Measurements from ENCODE around the gene NGFR.

DNA sequence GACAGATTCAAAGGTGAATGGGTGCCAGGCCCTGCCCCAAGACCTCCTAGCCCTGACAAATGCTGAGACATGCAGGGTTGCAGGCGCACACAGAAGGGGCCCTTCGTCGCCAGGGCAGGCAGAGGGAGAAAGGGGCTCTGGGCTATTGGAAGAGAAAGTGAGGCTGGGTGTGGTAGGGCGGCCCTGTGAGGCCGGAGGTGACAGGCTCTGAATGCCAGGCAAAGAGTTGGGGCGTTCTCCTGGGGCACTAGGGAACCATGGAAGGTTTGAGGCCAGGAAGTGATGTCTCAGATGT, 54.2 kb downstream of the NGFR start:
- TF ChIP-seq, protein P1, sequence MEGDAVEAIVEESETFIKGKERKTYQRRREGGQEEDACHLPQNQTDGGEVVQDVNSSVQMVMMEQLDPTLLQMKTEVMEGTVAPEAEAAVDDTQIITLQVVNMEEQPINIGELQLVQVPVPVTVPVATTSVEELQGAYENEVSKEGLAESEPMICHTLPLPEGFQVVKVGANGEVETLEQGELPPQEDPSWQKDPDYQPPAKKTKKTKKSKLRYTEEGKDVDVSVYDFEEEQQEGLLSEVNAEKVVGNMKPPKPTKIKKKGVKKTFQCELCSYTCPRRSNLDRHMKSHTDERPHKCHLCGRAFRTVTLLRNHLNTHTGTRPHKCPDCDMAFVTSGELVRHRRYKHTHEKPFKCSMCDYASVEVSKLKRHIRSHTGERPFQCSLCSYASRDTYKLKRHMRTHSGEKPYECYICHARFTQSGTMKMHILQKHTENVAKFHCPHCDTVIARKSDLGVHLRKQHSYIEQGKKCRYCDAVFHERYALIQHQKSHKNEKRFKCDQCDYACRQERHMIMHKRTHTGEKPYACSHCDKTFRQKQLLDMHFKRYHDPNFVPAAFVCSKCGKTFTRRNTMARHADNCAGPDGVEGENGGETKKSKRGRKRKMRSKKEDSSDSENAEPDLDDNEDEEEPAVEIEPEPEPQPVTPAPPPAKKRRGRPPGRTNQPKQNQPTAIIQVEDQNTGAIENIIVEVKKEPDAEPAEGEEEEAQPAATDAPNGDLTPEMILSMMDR (conservative IDR thresholded peaks at IDR 0.05; ENCODE audit: low read length), result no peak
- no peak for TF ChIP-seq EZH2phosphoT487 (IDR thresholded peaks at IDR 0.05; ENCODE audit: borderline replicate concordance, low read depth, low read length)

Data from OCI-LY7 (cell line).